DND-41 (cell line): ENCODE data around the gene DHCR24.

ENCODE experiments used
- CTCF ChIP-seq: IDR thresholded peaks from 2 replicates; pipeline ENCODE4 v1.5.1; 2012; ENCODE audit warnings: borderline replicate concordance, low read length, moderate library complexity, mild to moderate bottlenecking; ENCODE audit not compliant: poor library complexity, severe bottlenecking; ENCODE audit errors: extremely low read depth
- EZH2 ChIP-seq: IDR thresholded peaks from 3 replicates; pipeline ENCODE4 v1.6.1; 2012; ENCODE audit warnings: borderline replicate concordance, low read depth, mild to moderate bottlenecking, moderate library complexity, low read length, inconsistent platforms; ENCODE audit not compliant: severe bottlenecking

DNA sequence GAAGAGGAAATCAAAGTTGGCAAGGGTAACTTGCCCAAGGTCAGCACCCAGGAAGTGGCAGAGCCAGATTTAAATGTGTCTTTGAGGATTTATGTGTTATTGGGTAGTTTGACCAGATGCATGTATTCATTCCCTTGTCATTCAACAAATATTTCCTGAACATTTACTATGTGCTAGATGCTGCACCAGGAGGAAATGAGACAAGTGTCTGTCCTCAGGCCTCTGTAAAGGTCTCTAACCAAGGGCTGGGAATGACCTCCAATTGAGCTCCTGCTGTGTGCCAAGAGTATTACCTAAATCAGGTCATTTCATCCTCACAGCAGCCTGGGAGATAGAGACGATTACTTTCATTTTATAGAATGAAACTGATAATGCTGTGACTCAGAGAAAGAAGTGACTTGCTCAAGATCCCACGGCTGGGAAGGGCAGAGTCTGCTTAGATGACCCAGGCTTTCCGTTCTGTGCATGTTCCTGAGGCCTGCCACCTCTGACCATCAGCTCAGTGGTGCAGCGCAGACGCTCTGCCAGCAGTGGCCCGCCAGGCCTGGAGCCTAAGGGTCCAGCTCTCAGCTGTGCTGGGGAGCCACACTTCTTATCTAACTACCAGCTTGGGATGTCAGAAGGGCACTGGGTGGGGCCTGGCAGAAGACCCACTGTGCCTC, 82.4 kb downstream of the DHCR24 start:
- no peak for TF ChIP-seq EZH2
- TF ChIP-seq CTCF, result no peak
